ENCODE data around the gene CTNNA2.

CTNNA2 gene

GRCh38 chr2:79669714-79670113 is 156.9 kb downstream of the CTNNA2 start:
- TF ChIP-seq, protein P1, sequence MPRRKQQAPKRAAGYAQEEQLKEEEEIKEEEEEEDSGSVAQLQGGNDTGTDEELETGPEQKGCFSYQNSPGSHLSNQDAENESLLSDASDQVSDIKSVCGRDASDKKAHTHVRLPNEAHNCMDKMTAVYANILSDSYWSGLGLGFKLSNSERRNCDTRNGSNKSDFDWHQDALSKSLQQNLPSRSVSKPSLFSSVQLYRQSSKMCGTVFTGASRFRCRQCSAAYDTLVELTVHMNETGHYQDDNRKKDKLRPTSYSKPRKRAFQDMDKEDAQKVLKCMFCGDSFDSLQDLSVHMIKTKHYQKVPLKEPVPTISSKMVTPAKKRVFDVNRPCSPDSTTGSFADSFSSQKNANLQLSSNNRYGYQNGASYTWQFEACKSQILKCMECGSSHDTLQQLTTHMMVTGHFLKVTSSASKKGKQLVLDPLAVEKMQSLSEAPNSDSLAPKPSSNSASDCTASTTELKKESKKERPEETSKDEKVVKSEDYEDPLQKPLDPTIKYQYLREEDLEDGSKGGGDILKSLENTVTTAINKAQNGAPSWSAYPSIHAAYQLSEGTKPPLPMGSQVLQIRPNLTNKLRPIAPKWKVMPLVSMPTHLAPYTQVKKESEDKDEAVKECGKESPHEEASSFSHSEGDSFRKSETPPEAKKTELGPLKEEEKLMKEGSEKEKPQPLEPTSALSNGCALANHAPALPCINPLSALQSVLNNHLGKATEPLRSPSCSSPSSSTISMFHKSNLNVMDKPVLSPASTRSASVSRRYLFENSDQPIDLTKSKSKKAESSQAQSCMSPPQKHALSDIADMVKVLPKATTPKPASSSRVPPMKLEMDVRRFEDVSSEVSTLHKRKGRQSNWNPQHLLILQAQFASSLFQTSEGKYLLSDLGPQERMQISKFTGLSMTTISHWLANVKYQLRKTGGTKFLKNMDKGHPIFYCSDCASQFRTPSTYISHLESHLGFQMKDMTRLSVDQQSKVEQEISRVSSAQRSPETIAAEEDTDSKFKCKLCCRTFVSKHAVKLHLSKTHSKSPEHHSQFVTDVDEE (CRISPR knock-in tag; IDR thresholded peaks at IDR 0.05), result no peak
- TF ChIP-seq ZFP3 (CRISPR knock-in tag; IDR thresholded peaks at IDR 0.05) (no peak), CSDC2 (CRISPR knock-in tag; IDR thresholded peaks at IDR 0.05) (no peak), ZNF70 (CRISPR knock-in tag; IDR thresholded peaks at IDR 0.05) (no peak), PATZ1 (CRISPR knock-in tag; IDR thresholded peaks at IDR 0.05; ENCODE audit: borderline replicate concordance) (no peak), OSR1 (CRISPR knock-in tag; IDR thresholded peaks at IDR 0.05) (no peak), CREB5 (CRISPR knock-in tag; IDR thresholded peaks at IDR 0.05; ENCODE audit: low read depth) (no peak), SNAI2 (CRISPR knock-in tag; IDR thresholded peaks at IDR 0.05) (no peak), ARNTL (CRISPR knock-in tag; IDR thresholded peaks at IDR 0.05; ENCODE audit: borderline replicate concordance, low read depth) (no peak), ZC3H10 (CRISPR knock-in tag; IDR thresholded peaks at IDR 0.05) (no peak), RARB (CRISPR knock-in tag; IDR thresholded peaks at IDR 0.05) (no peak), GLIS3 (CRISPR knock-in tag; IDR thresholded peaks at IDR 0.05) (no peak), BACH2 (CRISPR knock-in tag; IDR thresholded peaks at IDR 0.05; ENCODE audit: borderline replicate concordance) (no peak), POU6F1 (CRISPR knock-in tag; IDR thresholded peaks at IDR 0.05; ENCODE audit: borderline replicate concordance, low read depth) (no peak), ZNF565 (CRISPR knock-in tag; conservative IDR thresholded peaks at IDR 0.05; ENCODE audit: low read depth) (no peak), ESRRG (CRISPR knock-in tag; IDR thresholded peaks at IDR 0.05) (no peak), TOX (CRISPR knock-in tag; IDR thresholded peaks at IDR 0.05; ENCODE audit: borderline replicate concordance) (no peak), ZNF8 (CRISPR knock-in tag; IDR thresholded peaks at IDR 0.05) (no peak)

DNA sequence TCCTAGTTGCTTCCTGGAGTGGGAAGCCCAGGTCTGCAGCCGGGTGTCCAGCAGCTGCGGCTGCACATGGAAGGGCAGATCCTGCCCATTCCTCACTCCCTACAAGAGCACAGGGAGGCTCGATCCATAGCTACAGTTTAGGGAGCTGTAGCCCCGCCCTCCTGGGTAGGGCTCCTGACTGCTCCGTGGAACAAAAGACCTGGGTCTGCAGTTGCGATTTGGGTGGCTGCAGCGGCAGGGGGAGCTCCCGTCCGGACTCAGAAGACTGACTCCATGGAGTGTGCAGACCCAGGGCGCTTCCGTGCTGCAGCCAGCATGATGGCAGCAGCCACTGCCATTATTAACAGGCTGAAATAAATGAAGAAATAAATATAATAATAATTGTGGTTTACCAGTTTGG is 157.3 kb downstream of the CTNNA2 start:
- TF ChIP-seq ZFP3 (CRISPR knock-in tag; IDR thresholded peaks at IDR 0.05), result no peak
- no peak for TF ChIP-seq TCF4 (CRISPR knock-in tag; IDR thresholded peaks at IDR 0.05; ENCODE audit: borderline replicate concordance)
- TF ChIP-seq TOX (CRISPR knock-in tag; IDR thresholded peaks at IDR 0.05; ENCODE audit: borderline replicate concordance), result no peak
- no peak for TF ChIP-seq ARNTL (CRISPR knock-in tag; IDR thresholded peaks at IDR 0.05; ENCODE audit: borderline replicate concordance, low read depth)
- TF ChIP-seq POU6F1 (CRISPR knock-in tag; IDR thresholded peaks at IDR 0.05; ENCODE audit: borderline replicate concordance, low read depth), result no peak
- TF ChIP-seq PPARA (CRISPR knock-in tag; IDR thresholded peaks at IDR 0.05; ENCODE audit: borderline replicate concordance), result no peak
- TF ChIP-seq GLIS3 (CRISPR knock-in tag; IDR thresholded peaks at IDR 0.05), result no peak
- TF ChIP-seq ISL1 (CRISPR knock-in tag; IDR thresholded peaks at IDR 0.05), result no peak
- TF ChIP-seq RARB (CRISPR knock-in tag; IDR thresholded peaks at IDR 0.05), result no peak
- no peak for TF ChIP-seq ZNF70 (CRISPR knock-in tag; IDR thresholded peaks at IDR 0.05)
- TF ChIP-seq CREB5 (CRISPR knock-in tag; IDR thresholded peaks at IDR 0.05; ENCODE audit: low read depth), result no peak
- no peak for TF ChIP-seq ZC3H10 (CRISPR knock-in tag; IDR thresholded peaks at IDR 0.05)
- TF ChIP-seq BACH2 (CRISPR knock-in tag; IDR thresholded peaks at IDR 0.05; ENCODE audit: borderline replicate concordance), result no peak
- no peak for TF ChIP-seq CSRNP3 (CRISPR knock-in tag; IDR thresholded peaks at IDR 0.05)
- no peak for ATAC-seq

More at GRCh38 chr2:79669714-79670113, 156.9 kb downstream of the CTNNA2 start:
- no peak for ATAC-seq
